WERI-Rb-1 (cell line): ENCODE data around the gene ADH5.

Experiments used
- DNase-seq: peaks from one replicate; pipeline ENCODE4 v3.0.0-alpha.2; 2020
- H3K27ac ChIP-seq: fragments of 250-450 bp; sonication (Bioruptor Pico); 2 replicates; pipeline ENCODE4 v1.5.1; 2020; ENCODE audit warnings: mild to moderate bottlenecking, moderate library complexity
- H3K27me3 ChIP-seq: fragments of 250-450 bp; sonication (Bioruptor Pico); 2 replicates; pipeline ENCODE4 v1.5.1; 2021; ENCODE audit warnings: mild to moderate bottlenecking, low read depth, moderate library complexity; ENCODE audit not compliant: insufficient read depth, severe bottlenecking
- H3K36me3 ChIP-seq: fragments of 250-450 bp; sonication (Bioruptor Pico); 2 replicates; pipeline ENCODE4 v1.5.1; 2020; ENCODE audit warnings: mild to moderate bottlenecking, moderate library complexity
- H3K4me3 ChIP-seq: 2 replicates; pipeline ENCODE4 v1.5.1; 2011; ENCODE audit warnings: low read depth, mild to moderate bottlenecking, control low read depth, low read length
- H3K9me3 ChIP-seq: fragments of 250-450 bp; sonication (Bioruptor Pico); 2 replicates; pipeline ENCODE4 v1.5.1; 2021; ENCODE audit warnings: mild to moderate bottlenecking, moderate library complexity; ENCODE audit not compliant: severe bottlenecking
- TF ChIP-seq, protein P1 (sequence below): IDR thresholded peaks from 2 replicates; pipeline ENCODE4 v1.5.1; 2011; ENCODE audit warnings: low read depth, mild to moderate bottlenecking, control low read depth, inconsistent platforms, low read length

Gene ADH5

GRCh38 chr4:99038213-99038612 lies 50.4 kb downstream of the ADH5 start:
- no peak overlapping the region for H3K4me3 ChIP-seq
- no peaks in the 10 kb centered on the region for H3K27me3 ChIP-seq
- H3K9me3 ChIP-seq = no peaks in the 10 kb centered on the region
- no peak overlapping the region for H3K27ac ChIP-seq
- no peak for DNase-seq
- H3K36me3 ChIP-seq = peaks cover 4% of the 10 kb centered on the region
- TF ChIP-seq, protein P1, sequence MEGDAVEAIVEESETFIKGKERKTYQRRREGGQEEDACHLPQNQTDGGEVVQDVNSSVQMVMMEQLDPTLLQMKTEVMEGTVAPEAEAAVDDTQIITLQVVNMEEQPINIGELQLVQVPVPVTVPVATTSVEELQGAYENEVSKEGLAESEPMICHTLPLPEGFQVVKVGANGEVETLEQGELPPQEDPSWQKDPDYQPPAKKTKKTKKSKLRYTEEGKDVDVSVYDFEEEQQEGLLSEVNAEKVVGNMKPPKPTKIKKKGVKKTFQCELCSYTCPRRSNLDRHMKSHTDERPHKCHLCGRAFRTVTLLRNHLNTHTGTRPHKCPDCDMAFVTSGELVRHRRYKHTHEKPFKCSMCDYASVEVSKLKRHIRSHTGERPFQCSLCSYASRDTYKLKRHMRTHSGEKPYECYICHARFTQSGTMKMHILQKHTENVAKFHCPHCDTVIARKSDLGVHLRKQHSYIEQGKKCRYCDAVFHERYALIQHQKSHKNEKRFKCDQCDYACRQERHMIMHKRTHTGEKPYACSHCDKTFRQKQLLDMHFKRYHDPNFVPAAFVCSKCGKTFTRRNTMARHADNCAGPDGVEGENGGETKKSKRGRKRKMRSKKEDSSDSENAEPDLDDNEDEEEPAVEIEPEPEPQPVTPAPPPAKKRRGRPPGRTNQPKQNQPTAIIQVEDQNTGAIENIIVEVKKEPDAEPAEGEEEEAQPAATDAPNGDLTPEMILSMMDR = no peak

DNA sequence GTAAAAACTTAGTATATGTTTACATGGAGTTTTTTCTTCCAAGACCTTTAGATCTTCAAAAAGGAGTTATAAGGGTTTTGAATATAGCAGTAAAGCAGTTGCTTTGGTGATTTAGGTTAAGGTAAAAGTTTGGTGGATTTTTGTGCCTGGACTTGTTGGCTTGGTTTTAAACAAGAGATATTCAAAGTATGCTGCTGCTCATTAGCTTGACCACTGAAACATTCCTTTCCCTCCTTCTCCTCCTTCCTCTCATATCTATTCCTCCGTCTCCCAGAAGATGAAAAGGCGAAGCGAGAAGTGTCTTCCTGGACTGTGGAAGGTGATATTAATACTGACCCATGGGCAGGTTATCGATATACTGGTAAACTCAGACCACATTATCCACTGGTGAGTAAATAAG lies 54.6 kb downstream of the ADH5 start:
- H3K9me3 ChIP-seq = no peaks in the 10 kb centered on the region
- no peak overlapping the region for H3K4me3 ChIP-seq
- H3K27ac ChIP-seq = no peak overlapping the region
- TF ChIP-seq, protein P1 = no peak
- H3K36me3 ChIP-seq = peaks cover 8% of the 10 kb centered on the region
- H3K27me3 ChIP-seq = no peaks in the 10 kb centered on the region
- DNase-seq = no peak

GRCh38 chr4:99029852-99030251 lies 58.7 kb downstream of the ADH5 start:
- H3K36me3 ChIP-seq = peaks cover 8% of the 10 kb centered on the region
- no peaks in the 10 kb centered on the region for H3K9me3 ChIP-seq

DNA sequence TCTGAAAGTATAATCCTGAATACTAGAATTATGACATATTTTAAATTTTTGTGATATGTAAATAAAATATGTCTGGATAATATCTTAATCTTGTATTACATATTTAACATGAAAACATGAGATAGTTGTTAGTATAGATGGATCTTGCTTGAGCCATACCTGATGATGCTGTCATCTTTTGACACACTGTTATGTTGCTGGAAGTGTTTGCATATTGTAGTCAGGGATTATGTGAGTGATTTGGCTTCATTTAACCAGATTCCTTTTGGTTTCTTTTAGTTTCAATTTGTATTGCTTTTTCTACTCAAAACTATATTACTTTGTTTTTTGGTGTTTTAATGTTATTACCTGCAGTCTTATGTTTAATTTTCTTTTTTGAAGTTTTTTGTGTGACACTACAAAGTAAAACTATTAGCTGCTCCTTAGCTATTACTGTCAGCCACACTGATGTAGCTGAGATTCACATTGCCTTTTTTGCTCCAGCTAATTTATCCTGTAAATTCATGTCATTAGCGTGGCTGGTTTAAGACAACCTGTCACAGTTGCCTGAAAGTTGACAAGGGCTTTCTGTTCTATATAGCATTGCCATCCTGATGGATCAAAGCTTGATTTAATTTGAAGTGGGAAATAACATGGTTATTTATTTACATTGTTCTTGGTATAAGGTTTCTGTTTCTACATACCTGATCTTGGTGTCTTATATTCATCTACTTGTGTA lies 59.4 kb downstream of the ADH5 start:
- H3K4me3 ChIP-seq = no peak overlapping the region
- no peaks in the 10 kb centered on the region for H3K9me3 ChIP-seq
- no peaks in the 10 kb centered on the region for H3K27me3 ChIP-seq
- TF ChIP-seq, protein P1 = no peak
- peaks cover 8% of the 10 kb centered on the region for H3K36me3 ChIP-seq
- no peak overlapping the region for H3K27ac ChIP-seq
- DNase-seq = no peak

More at GRCh38 chr4:99029852-99030251, 58.7 kb downstream of the ADH5 start:
- H3K27me3 ChIP-seq = no peaks in the 10 kb centered on the region
- H3K4me3 ChIP-seq = no peak overlapping the region
- H3K27ac ChIP-seq = no peak overlapping the region
- TF ChIP-seq, protein P1 = no peak
- no peak for DNase-seq

- DNase-seq = no peak
- H3K36me3 ChIP-seq = peaks cover 8% of the 10 kb centered on the region
- H3K27ac ChIP-seq = no peak overlapping the region
- no peaks in the 10 kb centered on the region for H3K27me3 ChIP-seq
- TF ChIP-seq, protein P1 = no peak
- H3K4me3 ChIP-seq = no peak overlapping the region
- no peaks in the 10 kb centered on the region for H3K9me3 ChIP-seq
These were observed 60.4 kb downstream of the ADH5 start for GRCh38 chr4:99028187-99028586.

DNA sequence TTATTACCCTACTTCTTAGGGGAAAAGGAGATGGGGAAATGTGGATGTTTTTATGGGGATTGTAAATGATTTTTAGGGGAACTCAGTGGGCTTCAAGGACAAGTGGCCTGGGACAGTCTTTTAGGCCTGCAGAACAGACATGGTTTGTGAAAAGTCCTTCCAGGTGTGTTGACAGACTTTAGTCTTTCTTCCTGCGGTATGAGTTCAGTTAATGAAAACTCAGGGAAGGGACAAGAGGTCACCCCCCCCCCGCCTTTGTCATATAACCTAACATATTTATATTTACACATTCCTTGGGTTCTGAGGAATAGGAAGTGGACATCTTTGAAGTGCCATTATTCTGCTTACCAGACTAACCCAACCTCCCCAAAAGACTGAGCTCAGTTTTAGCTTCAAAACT lies 61.3 kb downstream of the ADH5 start:
- Histone ChIP-seq H3K4me3 (no peak overlapping the region), H3K27me3 (no peaks in the 10 kb centered on the region), H3K9me3 (no peaks in the 10 kb centered on the region), H3K36me3 (peaks cover 5% of the 10 kb centered on the region), H3K27ac (no peak overlapping the region)
- TF ChIP-seq, protein P1 = no peak
- no peak for DNase-seq
